Stimulated activated CD8-positive, alpha-beta memory T cell treated with anti-CD3 and anti-CD28 coated beads, Interleukin-4, amount 100 ng/mL, for 1 hour (primary cell): ENCODE measurements around the gene C17orf100.

ENCODE experiments used
- DNase-seq, 2 donors: peaks; one replicate each; pipeline ENCODE4 v3.0.0-alpha.2; 2020; ENCODE audit warnings: low read depth in 2 of 2, low spot score in 1 of 2

Gene C17orf100

DNA sequence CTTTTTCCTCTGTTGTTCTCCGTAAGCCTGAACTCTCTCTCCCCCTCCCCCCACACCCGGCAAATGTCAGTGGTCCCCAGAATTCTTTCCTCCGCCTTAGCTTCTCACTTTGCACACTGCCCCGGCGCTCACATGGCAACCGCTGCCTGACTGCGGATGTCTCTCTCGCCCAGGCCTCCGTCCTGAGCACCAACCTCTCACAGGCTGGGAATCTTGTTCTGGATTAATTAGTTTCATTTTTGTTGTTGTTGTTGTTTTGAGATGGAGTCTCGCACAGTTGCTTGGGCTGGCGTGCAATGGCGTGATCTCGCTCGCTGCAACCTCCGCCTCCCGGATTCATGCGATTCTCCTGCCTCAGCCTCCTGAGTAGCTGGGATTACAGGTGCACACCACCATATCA is 16.7 kb downstream of the C17orf100 start:
- no peak for DNase-seq

DNA sequence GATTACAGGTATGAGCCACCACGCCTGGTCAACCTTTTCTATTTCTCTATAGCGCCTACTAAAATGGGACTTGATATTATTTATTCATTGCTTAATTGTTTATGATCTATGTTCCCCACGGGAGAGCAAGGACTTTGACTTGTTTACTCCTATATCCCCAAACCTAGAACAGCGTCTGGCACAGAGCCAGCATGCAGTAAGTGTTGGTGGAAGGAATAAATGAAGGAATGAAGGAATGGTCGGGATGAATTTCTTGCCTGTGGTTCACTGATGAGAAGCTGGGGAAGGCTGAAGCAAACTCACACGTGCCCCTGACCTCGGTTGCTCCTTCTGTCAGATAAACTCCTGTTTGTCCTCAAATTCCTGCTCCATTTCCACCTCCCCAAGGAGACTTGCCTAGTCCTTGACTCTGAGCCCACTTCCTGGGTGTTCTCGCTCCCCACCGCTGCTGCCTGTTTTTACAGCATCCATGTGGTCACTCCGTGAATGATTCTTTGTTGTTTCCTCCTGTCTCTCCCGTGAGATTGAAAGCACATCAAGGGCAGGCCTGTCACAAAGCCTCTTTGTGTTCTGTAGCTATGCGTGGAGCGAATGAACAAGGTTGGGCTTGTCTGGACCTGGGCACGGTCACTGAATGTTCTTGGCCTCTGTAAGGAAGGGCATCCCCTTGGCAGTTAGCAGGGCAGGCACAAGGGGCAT is 17.3 kb downstream of the C17orf100 start:
- DNase-seq = no peak

DNA sequence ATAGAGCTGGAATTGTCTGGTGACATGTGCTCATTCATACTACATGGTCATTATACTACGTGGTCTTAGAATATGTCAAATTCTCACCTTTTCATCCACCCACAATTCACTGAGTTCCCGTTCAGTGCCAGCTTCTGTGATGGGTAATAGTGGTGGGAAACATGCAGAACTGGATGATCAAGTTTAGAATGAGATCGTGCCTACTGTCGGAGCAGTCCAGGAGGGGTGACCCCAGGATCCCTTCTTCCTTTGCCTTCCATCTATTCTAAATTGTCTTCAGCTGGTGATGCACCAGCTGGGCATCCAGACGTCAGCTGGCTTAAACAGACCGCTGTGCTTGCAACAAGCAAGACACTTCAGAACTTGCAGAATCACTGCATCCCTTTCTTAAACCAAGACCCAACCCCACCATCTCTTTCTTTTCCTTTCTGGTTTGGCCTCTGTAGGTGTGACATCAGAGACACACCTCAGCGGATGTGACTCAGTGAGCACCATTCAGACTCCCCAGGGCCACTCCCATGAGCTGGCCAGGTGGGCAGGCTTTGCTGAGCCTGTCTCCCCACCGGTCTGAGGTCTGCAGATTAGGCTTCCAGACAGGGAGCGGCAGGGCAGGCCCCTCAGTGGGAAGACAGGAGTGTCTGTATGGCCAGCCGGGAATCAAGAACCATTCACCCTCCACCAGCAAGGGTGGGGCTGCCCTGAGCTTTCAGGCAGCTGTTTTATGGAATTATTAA is 18.1 kb downstream of the C17orf100 start:
- DNase-seq = no peak

DNA sequence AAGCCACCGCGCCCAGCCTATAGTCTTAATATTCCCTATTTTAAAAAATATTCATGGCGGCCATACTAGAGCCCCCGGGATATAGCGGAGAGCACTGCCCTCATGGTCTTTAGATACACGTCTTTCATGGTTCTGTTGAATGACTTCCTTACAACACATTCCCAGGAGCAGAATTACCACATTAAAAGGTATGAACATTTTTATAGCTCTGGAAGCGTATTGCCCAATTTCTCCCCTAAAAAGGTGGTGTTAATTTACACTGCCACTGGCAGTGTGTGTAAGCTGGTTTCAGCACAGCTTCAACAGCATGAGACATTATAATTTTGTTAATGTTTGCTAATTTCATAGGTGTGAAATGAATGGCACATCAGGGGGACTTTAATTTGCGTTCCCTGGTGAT is 19.0 kb downstream of the C17orf100 start:
- no peak for DNase-seq

DNA sequence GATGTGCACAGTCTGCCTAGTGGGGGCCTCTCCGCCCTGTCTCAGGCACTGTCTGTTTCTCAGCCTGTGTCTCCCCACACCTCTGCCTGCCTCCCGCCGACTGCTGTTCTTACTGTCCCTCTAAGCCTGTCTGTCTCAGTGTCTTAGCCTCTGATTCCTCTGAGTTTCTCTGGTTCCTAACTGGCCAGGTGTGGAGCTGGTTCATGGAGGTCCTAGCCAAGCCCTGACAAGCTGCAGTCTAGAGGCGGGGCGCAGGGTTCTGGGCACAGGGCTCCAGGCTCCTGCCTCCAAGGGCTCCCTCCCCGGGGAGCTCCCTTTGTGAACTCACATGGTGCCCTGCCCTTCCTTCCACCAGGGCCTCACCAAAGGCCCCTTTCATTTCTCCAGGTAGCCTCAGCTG is 19.4 kb downstream of the C17orf100 start:
- DNase-seq = no peak

DNA sequence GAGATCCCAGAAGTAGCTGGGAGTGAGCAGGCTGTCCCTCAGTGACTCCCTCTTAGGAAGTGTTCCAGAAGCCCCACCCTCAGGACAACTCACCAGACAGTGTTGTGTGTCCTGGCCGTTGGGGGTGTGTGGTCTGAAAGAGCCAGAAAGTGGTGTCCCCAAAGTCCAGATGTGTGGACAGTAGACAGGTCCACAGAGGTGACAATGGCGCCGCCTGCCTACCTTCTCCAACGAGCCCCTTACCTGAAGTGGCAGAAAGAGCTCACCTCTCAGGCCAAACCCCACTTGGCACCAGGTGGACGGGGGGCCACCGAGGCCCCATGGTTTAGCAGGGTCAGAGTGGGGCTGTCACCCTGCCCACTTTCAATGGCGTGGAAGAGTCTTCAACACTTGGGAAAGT is 19.9 kb downstream of the C17orf100 start:
- no peak for DNase-seq

DNA sequence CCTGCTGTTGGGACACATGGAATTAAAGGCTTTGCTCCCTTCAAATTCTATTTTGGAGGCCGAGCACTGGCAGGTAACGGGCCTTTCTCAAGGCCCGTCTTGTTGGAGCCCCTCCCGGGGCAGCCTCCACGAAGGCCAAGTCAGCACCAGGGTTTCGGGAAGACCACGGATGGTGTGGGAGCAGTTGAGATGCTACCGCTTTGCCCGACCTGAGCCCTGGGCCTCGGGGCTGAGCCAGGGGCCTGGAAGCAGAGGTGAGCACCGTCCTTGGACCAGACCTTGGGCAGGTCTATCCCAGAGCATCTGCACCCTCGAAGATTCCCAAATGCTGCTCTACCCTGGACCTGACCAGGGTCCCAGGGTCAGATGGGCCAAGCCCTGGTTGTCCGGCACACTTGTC is 23.0 kb downstream of the C17orf100 start:
- no peak for DNase-seq

DNA sequence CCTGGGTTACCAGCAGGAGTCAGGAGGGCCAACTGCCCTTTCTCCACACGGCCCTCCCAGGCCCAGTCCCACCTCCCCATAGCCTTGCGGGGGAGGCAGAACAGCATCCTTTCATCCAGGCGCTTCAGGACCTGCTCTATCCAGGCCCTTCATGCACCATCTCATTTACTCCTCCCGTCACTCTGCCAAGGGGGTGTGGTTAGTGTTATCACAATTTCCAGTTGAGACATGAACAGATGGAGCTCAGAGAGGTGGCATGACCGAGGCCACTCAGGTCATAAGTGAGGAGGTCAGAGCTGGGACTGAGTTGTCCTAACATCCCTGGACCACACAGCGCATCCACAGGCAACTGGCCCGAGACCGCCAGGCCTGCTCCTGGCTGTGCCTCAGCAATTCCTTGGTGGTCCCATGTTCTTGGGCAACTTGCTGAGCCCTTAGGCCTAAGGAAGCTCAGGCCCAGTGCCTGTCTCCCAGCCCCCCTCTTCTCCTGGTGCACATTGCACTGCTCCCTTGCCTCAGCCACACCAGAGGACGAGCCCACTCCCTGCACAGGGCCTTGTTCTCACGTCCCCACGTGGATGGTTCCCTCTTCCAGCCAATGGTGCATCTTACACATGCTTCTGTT is 23.8 kb downstream of the C17orf100 start:
- no peak for DNase-seq

DNA sequence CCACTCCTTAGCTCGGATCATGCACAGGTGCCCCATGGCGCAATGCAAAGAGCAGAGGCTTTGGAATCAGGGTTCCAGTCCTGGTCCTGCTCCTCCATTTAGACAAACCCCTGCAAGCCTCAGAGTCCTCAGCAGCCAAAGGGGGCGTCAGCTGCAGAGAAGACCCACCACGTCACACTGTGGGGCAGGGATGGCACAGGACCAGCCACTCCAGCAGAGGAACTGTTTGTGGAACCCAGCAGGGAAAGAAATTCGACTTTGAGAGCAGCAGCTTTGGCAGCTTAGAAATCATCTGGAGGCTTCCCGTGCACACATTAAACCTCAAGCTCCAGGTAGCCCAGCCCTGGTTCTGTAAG is 25.2 kb downstream of the C17orf100 start:
- no peak for DNase-seq

DNA sequence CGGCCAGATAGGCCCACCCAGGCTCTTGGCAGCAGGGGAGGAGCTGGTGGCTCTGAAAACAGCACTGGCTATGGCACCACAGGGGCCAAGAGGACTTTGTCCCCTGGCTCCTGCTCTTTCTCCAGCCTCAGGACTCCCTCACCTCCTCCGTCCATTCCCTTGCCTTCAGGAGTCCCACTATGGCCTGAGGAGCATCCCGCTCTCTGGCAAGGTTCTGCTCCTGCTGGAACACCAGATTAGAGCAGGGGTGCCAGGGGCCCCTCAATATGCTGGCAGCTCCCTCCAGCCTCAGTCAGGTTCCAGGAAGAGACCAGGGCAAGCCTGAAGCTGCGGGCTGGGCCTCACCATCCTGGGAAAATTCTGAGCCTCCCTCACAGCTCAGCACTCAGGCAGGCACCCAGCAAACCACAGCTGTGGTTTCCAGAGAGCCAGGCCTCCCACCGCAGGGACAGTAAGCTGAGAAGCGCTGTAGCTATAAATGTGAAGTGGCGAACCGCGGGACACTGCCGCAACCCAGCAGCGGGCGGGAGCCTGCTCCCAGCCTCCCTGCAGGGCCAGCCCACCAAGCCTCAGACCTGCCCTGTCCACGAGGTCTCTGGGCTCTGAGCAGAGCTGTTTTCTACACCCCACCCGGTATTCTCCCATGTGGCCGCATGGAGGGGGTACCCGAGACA is 25.7 kb downstream of the C17orf100 start:
- DNase-seq = no peak

DNA sequence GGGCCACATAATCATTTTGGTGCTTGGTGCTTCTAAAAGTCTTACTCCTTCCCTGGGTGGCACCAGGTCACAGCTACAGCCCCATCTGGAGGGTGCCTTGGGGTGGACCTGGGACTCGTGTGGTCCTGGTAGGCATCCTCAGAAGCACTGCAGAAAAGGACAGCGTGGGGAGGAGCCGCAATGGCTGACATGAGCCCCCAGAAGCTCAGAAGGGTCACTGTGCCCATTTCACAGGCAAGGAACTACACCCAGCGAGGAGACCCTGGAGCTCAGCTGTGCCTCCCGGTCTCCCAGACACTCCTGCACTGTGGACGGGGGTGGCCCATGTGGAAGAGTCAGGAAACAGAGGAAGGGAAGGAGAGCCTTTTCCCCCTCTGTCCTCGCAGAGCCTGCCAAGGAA is 26.4 kb downstream of the C17orf100 start:
- no peak for DNase-seq

DNA sequence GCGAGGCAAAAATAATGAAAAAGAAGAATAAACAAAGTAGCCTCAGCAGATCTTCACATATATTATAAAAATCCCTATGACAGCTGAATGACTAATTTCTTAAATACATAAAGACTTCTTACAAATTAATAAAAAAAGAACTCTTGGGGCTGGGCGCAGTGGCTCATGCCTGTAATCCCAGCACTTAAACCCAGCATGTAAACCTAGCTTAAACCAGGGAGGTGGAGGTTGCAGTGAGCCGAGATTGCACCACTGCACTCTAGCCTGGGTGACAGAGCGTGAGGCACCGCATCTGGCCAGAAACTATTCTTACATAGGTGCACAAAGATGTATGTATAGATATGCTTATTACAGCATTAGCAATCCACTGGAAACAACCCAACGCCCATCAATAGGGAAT is 27.7 kb downstream of the C17orf100 start:
- no peak for DNase-seq

DNA sequence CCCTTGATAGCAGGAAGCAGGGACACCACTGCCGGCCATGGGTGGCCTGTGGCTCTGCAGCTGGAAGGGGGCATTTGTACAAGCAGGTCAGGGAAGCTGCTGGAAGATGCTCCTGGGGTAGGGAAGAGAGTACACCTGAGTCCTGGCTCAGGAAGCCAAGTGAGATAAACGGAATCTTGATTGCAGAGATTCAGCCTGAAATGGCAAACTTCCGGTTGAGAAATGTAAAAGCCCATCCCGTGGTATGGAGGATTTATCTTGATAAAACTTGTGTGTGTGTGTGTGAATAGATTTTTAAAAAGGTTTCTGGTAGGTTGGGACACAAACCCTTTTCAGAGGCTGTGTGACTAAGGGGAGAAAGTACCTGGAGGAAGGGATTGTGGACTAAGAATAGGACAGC is 29.6 kb downstream of the C17orf100 start:
- no peak for DNase-seq

DNA sequence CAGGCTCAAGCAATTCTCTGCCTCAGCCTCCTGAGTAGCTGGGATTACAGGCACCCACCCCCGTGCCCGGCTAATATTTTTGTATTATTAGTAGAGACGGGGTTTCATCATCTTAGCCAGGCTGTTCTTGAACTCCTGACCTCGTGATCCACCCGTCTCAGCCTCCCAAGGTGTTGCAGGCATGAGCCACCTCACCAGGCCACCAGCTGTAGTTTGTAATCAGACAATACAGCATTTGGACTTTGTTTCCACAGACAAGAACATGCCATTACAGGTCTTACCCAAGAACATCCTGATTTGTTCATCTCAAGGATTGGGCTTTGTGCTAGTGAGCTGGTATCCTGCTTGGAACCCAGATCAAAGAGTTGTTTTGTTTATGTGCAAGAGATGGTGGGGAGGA is 30.1 kb downstream of the C17orf100 start:
- no peak for DNase-seq

DNA sequence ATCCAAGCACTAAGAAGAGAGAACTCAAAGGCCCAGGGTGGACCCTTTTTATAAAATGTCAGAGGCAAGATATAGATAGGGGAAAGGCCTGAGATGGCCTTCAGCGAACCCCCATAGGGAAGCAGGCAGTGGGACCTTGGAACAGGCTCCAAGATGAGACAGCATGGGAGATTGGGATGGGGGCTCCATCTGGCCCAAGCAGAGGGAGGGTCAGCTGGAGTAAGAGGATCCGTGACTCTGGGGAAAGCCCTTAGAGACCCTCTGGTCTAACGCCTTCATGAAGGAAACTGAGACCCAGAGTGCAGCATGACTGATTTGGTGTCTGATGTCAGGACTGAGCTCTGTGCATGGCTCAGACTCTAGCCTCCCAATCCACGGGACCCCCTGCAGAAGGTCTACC is 30.8 kb downstream of the C17orf100 start:
- DNase-seq = no peak

DNA sequence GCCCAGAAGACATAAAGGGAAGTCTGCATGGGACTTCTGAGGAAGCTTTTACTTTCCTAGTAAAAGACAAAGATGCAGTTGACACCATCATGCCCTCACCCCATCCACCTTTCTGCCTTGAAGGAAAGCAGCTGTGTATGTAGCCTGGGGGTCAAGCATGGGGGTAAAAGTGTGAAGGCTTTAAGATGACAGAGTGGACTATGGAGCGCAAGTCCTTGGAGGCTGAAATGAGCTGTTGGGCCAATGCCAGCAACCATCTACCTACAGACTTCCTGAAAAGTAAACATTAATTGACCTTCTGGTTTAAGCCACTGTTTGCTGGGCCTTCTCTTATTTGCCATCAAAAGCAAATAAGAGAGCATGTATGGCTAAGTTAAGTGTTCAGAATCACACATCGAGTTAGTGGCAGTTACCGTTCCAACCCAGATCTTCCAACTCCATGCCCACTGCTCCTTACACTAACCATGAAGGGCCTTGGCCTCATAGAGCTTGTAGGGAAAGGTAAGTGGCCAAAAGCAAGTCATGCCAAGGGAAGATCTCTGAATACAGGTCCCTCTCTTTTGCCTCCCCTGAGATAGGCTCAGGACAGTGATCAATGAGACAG is 31.6 kb downstream of the C17orf100 start:
- DNase-seq = no peak

DNA sequence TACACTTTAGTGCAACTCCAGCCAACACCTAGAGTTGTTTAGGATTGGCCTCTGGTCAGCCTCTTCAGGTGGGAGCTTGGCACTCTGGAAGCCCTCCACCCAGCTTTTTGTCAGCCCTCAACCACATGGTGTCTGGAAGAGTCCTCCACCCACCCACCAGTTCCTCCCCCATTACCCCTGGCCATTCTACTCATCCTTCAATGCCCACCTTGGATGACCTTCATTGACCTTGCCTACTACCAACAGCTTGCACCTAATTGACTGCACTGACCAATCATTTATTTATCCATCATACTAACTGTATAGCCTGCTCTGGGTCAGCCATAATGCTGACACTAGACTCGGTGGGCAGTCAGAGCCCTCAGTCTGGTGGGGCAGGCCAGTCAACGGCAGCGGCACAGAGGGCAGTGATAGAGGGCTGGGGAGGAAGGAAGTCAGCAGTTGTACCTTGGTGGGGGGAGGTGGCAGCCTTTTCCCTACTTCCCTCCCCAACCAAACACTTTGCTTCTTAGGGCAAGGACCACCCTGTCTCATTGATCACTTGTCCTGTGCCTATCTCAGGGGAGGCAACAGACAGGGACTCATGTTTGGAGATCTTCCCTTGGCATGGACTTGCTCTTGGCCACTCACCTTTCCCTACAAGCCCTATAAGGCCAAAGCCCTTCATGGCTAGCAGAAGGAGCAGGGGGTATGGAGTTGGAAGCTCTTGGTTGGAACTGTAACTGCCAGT is 32.3 kb downstream of the C17orf100 start:
- no peak for DNase-seq

DNA sequence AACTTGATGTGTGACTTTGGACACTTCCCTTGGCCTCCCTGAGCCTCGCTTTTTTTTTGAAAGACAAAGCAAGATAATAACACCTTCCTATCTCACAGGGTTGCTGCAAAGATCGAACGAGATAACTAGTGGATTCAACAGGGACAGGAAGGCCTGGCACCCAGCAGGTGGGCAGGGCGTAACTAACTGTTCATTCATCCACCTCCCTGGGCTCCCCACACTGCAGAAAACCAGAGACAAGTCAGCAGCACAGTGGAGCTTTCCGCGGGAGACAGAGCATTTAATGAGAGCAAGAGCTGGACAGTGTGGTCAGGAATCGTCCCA is 32.9 kb downstream of the C17orf100 start:
- DNase-seq = no peak

DNA sequence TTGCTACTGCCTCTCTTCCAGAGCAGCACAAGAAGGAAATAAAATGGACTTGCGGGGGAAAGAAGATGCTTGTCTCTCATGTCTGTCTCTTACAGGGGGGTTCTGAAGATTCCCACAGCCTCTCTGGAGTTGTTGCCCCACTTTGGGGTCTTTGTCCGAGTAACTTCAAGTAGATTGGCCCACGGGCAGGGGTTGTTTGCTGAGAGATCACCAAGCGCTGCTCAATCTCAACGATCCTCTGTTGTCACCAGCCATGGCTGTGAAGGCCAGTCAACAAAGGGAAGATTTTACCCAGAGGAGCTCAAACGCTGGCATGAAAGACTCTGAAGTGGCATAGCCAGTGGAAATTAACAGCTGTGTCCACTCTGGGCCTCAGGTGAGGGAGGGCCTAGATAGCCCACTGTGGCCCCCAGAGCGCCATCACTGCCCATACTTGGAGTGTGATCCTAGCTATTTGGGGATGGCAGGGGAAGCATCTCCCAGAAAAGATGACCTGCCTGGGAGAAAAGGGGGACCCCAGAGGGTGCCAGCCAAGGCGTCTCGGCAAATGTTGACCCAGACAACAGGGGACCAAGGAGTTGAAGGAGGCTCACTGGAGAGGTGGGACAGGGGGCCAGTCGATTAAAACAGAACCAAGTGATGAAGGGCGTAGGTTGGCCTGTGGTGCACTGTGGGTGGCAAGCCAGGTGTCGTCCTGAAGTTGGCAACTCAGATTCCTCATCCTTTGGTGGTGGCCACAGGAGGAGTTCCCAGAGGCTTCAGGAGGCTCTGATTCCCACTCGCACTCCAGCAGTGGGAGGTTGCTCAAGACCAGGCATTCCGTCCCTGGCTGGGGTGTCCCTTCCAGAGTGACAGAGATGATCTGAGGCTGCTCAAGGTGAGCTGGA is 33.6 kb downstream of the C17orf100 start:
- no peak for DNase-seq

DNA sequence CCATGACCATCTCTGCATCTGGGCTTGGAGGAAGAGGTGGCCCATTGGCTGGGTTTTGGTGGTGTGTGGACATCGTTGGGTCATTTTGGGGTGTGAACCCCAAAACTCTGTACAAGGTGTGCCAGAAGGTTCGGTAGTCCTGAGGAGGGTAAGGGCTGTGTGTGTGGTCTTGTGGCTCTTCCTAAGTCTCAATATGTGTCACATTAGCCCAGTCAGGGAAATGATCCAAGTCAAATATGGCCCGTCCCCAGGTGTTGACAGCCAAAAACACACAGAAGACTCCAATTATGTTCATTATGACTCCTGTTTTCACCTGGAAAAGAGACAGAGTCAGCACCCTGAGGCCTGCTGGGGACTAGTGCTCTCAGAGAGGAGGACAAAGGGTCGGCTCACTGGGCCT is 34.5 kb downstream of the C17orf100 start:
- DNase-seq = no peak
